HL-60 (cell line): Measurements from ENCODE around the gene OR2M2.

Source experiments
- CTCF ChIP-seq: IDR thresholded peaks from one replicate; pipeline ENCODE4 v1.5.1; 2011; ENCODE audit warnings: low read length, control low read depth, inconsistent platforms; ENCODE audit not compliant: insufficient read depth
- GABPA ChIP-seq: IDR thresholded peaks from 2 replicates; pipeline ENCODE4 v1.6.1; 2012; ENCODE audit warnings: low read depth
- POLR2AphosphoS5 ChIP-seq: IDR thresholded peaks from 2 replicates; pipeline ENCODE4 v1.6.1; 2012; ENCODE audit warnings: low read depth

GRCh38 chr1:248140846-248141245 lies 33.8 kb upstream of the OR2M2 start:
- no peak for TF ChIP-seq CTCF
- TF ChIP-seq POLR2AphosphoS5 = no peak
- no peak for TF ChIP-seq GABPA
